WTC11 (cell line): Measurements from ENCODE around the gene ZFP92. TPM values are rescaled to one million over a fixed set of nuclear protein-coding genes. Genes with fewer than 3 reads are reported as not detected.

Experiments used
- ATAC-seq: fragments of 200-7000 bp; cut with Tn5 transposase; 2 replicates; pipeline ENCODE4 v1.10.0; 2021; ENCODE audit warnings: mild to moderate bottlenecking, moderate library complexity
- CTCF ChIA-PET: fragments of 300-600 bp; sonication (Branson Sonifier 250); formaldehyde crosslinking; loops from one replicate; lab custom pipeline; 2021; ENCODE audit warnings: antibody characterized with exemption; lab: Charles Lee
- POLR2A ChIA-PET: fragments of 350-600 bp; sonication (Branson Sonifier 250); formaldehyde crosslinking; loops from one replicate; lab custom pipeline; 2021; ENCODE audit warnings: antibody characterized with exemption; lab: Charles Lee
- DNase-seq: peaks from one replicate; pipeline ENCODE4 v3.0.0; 2021; ENCODE audit warnings: low spot score
- H3K27ac Mint-ChIP-seq: 2 replicates; pipeline ENCODE4 v1.8.0; 2021; ENCODE audit warnings: mixed read lengths
- H3K27me3 Mint-ChIP-seq: 2 replicates; pipeline ENCODE4 v1.8.0; 2021; ENCODE audit warnings: low read depth, mild to moderate bottlenecking, moderate library complexity, mixed read lengths
- H3K36me3 Mint-ChIP-seq: 2 replicates; pipeline ENCODE4 v1.8.0; 2021; ENCODE audit warnings: mixed read lengths
- H3K4me1 Mint-ChIP-seq: 2 replicates; pipeline ENCODE4 v1.8.0; 2022; ENCODE audit warnings: mixed read lengths
- H3K4me3 Mint-ChIP-seq: 2 replicates; pipeline ENCODE4 v1.8.0; 2021; ENCODE audit warnings: mild to moderate bottlenecking, moderate library complexity, mixed read lengths
- H3K9me3 Mint-ChIP-seq: 2 replicates; pipeline ENCODE4 v1.8.0; 2021; ENCODE audit warnings: mixed read lengths
- AR ChIP-seq: fragments of 250-450 bp; sonication (Bioruptor Pico); IDR thresholded peaks from 2 replicates; pipeline ENCODE4 v1.9.0; 2021; ENCODE audit warnings: mild to moderate bottlenecking
- ATF2 ChIP-seq: sonication (generic); formaldehyde crosslinking; IDR thresholded peaks from 2 replicates; pipeline ENCODE4 v1.8.1; 2022; ENCODE audit warnings: low read depth, missing genetic modification reagents, borderline replicate concordance
- ELF4 ChIP-seq: sonication (generic); formaldehyde crosslinking; IDR thresholded peaks from 2 replicates; pipeline ENCODE4 v1.8.1; 2022; ENCODE audit warnings: low read depth, mild to moderate bottlenecking, moderate library complexity, missing genetic modification reagents
- EMX1 ChIP-seq: fragments of 250-450 bp; sonication (Bioruptor Pico); IDR thresholded peaks from 2 replicates; pipeline ENCODE4 v1.8.0; 2021; ENCODE audit warnings: mild to moderate bottlenecking
- GABPB1 ChIP-seq: sonication (generic); formaldehyde crosslinking; IDR thresholded peaks from 2 replicates; pipeline ENCODE4 v1.8.1; 2023; ENCODE audit warnings: mild to moderate bottlenecking, missing genetic modification reagents
- GRHL2 ChIP-seq: fragments of 250-450 bp; sonication (Bioruptor Pico); IDR thresholded peaks from 2 replicates; pipeline ENCODE4 v1.8.0; 2022; ENCODE audit warnings: mild to moderate bottlenecking, moderate library complexity; ENCODE audit not compliant: insufficient replicate concordance, severe bottlenecking
- IRF1 ChIP-seq: sonication (generic); formaldehyde crosslinking; IDR thresholded peaks from 2 replicates; pipeline ENCODE4 v1.8.0; 2023; ENCODE audit warnings: missing genetic modification reagents
- IRF2 ChIP-seq: sonication (generic); formaldehyde crosslinking; IDR thresholded peaks from 2 replicates; pipeline ENCODE4 v1.8.0; 2022; ENCODE audit warnings: low read depth, missing genetic modification reagents, borderline replicate concordance
- KAT7 ChIP-seq: sonication (generic); formaldehyde crosslinking; IDR thresholded peaks from 2 replicates; pipeline ENCODE4 v1.8.1; 2023; ENCODE audit warnings: missing genetic modification reagents, mild to moderate bottlenecking, borderline replicate concordance
- NR1H2 ChIP-seq: sonication (generic); formaldehyde crosslinking; IDR thresholded peaks from 2 replicates; pipeline ENCODE4 v1.9.0; 2021; ENCODE audit warnings: mild to moderate bottlenecking, moderate library complexity, missing genetic modification reagents
- NR2C2 ChIP-seq: sonication (generic); formaldehyde crosslinking; IDR thresholded peaks from 2 replicates; pipeline ENCODE4 v1.8.0; 2022; ENCODE audit warnings: mild to moderate bottlenecking, missing genetic modification reagents
- PREB ChIP-seq: sonication (generic); formaldehyde crosslinking; IDR thresholded peaks from 2 replicates; pipeline ENCODE4 v1.8.1; 2022; ENCODE audit warnings: mild to moderate bottlenecking, missing genetic modification reagents, moderate library complexity, borderline replicate concordance
- PRRX2 ChIP-seq: fragments of 250-450 bp; sonication (Bioruptor Pico); IDR thresholded peaks from 2 replicates; pipeline ENCODE4 v1.8.0; 2021; ENCODE audit warnings: mild to moderate bottlenecking
- TEAD1 ChIP-seq: sonication (generic); formaldehyde crosslinking; IDR thresholded peaks from 2 replicates; pipeline ENCODE4 v1.8.0; 2022; ENCODE audit warnings: mild to moderate bottlenecking, missing genetic modification reagents
- TP53 ChIP-seq: sonication (generic); formaldehyde crosslinking; IDR thresholded peaks from 2 replicates; pipeline ENCODE4 v1.8.1; 2023; ENCODE audit warnings: mild to moderate bottlenecking, missing genetic modification reagents
- ZNF121 ChIP-seq: sonication (generic); formaldehyde crosslinking; IDR thresholded peaks from 2 replicates; pipeline ENCODE4 v1.8.0; 2023; ENCODE audit warnings: missing genetic modification reagents
- ZNF219 ChIP-seq: sonication (generic); formaldehyde crosslinking; IDR thresholded peaks from 2 replicates; pipeline ENCODE4 v1.8.0; 2023; ENCODE audit warnings: missing genetic modification reagents, mild to moderate bottlenecking, borderline replicate concordance
- ZNF317 ChIP-seq: sonication (generic); formaldehyde crosslinking; IDR thresholded peaks from 2 replicates; pipeline ENCODE4 v1.8.1; 2023; ENCODE audit warnings: low read depth, mild to moderate bottlenecking, moderate library complexity, missing genetic modification reagents, borderline replicate concordance
- ZNF532 ChIP-seq: fragments of 250-450 bp; sonication (Bioruptor Pico); IDR thresholded peaks from 2 replicates; pipeline ENCODE4 v1.9.0; 2021; ENCODE audit warnings: mild to moderate bottlenecking, borderline replicate concordance
- total RNA-seq: library from RNA; stranded (reverse); gene quantifications from 3 replicates; pipeline ENCODE4 v1.2.3, GENCODE V29; 2021

Gene ZFP92
- total RNA-seq, 1 experiment from 2014 or later = 0.31 TPM

GRCh38 chrX:153458476-153458875 lies 47.2 kb downstream of the ZFP92 start:
- Mint-ChIP-seq H3K4me3 (no peak overlapping the region), H3K36me3 (peaks cover 10% of the 10 kb centered on the region), H3K27ac (no peak overlapping the region), H3K27me3 (no peaks in the 10 kb centered on the region), H3K9me3 (no peaks in the 10 kb centered on the region), H3K4me1 (no peaks in the 10 kb centered on the region)
- ATAC-seq (no peak), DNase-seq (no peak)
- CTCF ChIA-PET = no interaction called here
- TF ChIP-seq IRF2 (no peak), ELF4 (CRISPR knock-in tag) (no peak), NR2C2 (CRISPR knock-in tag) (no peak), TEAD1 (CRISPR knock-in tag) (no peak), ATF2 (CRISPR knock-in tag) (no peak), PRRX2 (CRISPR knock-in tag) (no peak), IRF1 (no peak), EMX1 (CRISPR knock-in tag) (no peak), PREB (CRISPR knock-in tag) (no peak), ZNF317 (CRISPR knock-in tag) (no peak), KAT7 (CRISPR knock-in tag) (no peak), ZNF532 (no peak), NR1H2 (no peak), TP53 (no peak), ZNF121 (CRISPR knock-in tag) (no peak), ZNF219 (CRISPR knock-in tag) (no peak), AR (CRISPR knock-in tag) (no peak), GRHL2 (CRISPR knock-in tag) (no peak), GABPB1 (CRISPR knock-in tag) (no peak)
- POLR2A ChIA-PET = no interaction called here
